ENCODE results near the gene VPS13D.

DNA sequence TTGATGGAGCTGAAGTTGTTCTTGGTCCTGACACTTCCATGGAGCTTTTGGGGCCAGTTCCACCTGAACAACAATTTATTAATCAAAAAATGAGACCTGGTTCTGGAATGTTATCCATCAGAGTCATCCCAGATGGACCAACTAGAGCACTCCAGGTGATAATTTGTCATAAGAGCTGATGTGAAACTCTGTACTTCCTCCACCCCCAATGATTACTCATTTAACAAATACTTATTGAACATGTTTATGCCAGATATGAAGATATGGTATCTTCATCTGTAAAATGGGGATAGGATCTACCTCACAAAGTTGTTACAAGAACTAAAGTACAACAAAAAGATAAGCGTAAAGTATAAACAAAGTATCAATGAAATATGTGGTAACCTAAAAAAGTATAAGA lies 153.2 kb downstream of the VPS13D start:
- TF ChIP-seq, protein P1, sequence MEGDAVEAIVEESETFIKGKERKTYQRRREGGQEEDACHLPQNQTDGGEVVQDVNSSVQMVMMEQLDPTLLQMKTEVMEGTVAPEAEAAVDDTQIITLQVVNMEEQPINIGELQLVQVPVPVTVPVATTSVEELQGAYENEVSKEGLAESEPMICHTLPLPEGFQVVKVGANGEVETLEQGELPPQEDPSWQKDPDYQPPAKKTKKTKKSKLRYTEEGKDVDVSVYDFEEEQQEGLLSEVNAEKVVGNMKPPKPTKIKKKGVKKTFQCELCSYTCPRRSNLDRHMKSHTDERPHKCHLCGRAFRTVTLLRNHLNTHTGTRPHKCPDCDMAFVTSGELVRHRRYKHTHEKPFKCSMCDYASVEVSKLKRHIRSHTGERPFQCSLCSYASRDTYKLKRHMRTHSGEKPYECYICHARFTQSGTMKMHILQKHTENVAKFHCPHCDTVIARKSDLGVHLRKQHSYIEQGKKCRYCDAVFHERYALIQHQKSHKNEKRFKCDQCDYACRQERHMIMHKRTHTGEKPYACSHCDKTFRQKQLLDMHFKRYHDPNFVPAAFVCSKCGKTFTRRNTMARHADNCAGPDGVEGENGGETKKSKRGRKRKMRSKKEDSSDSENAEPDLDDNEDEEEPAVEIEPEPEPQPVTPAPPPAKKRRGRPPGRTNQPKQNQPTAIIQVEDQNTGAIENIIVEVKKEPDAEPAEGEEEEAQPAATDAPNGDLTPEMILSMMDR (IDR thresholded peaks at IDR 0.05), result no peak
- no peak for TF ChIP-seq POLR2A (IDR thresholded peaks at IDR 0.05)

All from thyroid gland (tissue), 4 donors.